ENCODE results near the gene NPPB. TPM values are rescaled to one million over a fixed set of nuclear protein-coding genes. Genes with fewer than 3 reads are reported as not detected.
"Not testable (repeated sequence)": the region's sequence is repeated elsewhere in the genome, so short reads cannot be mapped to it uniquely, and the experiment has no call there.

The NPPB gene
- 5.1 TPM for total RNA-seq
- long read RNA-seq, partial matches to known transcripts: 0 of 2 reads
- long read RNA-seq, other reads (novel, unspliced or antisense): 0 of 2 reads

DNA sequence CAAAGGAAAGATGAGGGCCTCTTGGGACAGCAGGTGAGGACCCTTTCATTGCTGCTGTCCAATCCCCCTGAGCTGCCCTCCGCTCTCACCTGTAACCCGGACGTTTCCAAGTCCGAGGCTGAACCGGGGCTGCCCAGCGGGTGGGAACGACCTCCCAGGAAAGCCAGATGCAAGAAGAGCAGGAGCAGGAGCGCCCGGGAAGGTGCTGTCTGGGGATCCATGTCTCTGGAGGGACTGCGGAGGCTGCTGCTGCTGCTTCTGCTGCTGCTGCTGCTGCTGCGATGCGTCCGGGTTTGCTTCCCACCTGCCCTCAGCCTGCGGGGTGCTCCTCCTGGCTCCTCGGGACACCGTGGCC lies at the start of gene NPPB:
NPPB (minus strand) TSS at position 333 of the 355 bp plus-strand sequence; CDS start at position 221, 112 bp downstream.
- DNase-seq: no peak
- intact Hi-C loops (cut with DNase I): no loop called here
- no peak for ATAC-seq (ENCODE audit: poor library complexity)

DNA sequence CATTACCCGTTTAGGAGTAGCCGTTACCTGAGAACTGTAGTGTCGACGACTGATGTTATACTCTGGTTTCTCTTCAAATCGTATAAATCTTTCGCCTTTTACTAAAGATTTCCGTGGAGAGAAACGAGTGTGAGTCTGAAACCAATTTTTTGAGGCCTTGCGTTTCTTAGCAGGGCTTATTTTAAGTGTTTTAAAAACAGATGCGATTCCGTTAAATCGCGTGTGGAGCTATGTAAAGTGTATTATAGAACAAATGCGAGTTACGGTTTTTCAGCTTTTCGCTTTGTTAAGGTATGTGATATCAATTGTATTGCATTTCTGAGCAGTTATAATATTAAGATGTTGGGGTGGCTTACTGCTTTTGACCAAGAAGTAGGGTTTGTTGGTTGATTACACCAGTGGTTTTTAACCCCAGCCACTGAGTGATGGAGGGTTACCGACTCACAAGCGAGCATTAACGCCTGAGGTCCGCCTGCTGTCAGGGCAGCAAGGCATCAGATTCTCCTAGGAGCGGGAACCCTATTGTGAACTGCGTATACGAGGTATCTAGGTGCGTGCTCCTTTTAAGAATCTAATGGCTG lies 49.4 kb upstream of the NPPB start:
- intact Hi-C loops (cut with DNase I): no loop called here
- DNase-seq: no peak

DNA sequence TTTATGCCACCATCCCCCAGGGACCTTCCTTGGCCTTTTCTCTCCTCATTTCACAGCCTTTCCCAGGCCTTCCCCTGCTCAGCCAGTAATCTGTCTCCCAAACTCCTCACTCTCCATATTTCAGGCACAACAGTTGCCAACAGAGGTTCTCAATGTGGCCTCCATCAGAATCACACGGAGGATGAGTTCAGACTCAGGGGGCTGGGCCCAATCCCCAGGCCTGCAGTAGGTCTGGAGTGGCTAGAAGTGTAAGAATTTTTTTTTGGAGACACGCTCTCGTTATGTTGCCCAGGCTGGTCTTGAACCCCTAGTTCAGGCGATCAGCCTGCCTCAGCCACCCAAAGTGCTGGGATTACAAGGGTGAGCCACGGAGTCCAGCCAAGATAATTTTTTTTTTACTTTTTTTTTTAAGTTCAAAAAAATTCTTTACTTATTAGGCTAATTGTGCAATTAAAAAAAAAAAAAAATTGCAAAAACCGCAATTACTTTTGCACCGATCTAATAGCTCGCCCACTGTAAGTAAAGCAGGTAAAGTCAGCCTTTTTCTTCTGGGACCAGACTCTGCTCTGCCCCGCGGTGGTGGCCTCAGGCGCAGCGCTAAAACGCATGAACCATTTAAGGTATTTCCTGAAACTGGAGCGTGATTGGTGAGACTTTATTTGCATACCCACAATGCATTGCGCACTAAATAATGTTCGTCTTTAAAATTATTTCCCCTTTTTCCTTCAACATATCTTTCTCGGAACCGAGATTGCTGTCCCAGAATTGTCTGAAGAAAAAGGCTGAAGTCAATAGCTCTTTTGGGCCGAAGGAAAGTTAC lies 48.7 kb upstream of the NPPB start:
- DNase-seq: peak; percentile 93
- peak; percentile 90 for ATAC-seq (ENCODE audit: poor library complexity)
- intact Hi-C loops (cut with DNase I): no loop called here

More for the DNA sequence above, 49.4 kb upstream of the NPPB start:
- ATAC-seq (ENCODE audit: poor library complexity): peak; percentile 83

DNA sequence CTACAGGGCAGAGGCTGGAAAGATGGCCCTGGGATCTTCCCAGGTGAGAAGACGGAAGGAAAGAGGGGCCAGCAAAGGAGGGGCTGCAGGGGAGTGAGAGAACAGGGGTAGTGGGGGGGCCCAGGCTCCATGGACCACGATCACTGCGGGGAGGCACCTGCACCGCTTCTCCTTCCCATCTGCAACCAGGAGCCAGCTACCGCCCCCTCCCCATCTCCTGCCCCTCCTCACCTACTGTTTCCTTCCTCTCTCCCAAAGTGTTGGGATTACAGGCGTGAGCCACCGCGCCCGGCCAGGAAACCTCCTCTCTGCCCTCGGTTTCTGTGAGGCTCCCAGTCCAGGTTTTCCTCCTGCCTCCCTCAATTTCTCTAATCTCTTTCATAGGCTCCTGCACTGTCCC lies 48.1 kb upstream of the NPPB start:
- intact Hi-C loops (cut with DNase I): no loop called here
- DNase-seq (no peak), ATAC-seq (ENCODE audit: poor library complexity) (no peak)

GRCh38 chr1:11904978-11905377 lies 46.2 kb upstream of the NPPB start:
- ATAC-seq (ENCODE audit: poor library complexity) (no peak), DNase-seq (no peak)
- intact Hi-C loops (cut with DNase I): no loop called here

DNA sequence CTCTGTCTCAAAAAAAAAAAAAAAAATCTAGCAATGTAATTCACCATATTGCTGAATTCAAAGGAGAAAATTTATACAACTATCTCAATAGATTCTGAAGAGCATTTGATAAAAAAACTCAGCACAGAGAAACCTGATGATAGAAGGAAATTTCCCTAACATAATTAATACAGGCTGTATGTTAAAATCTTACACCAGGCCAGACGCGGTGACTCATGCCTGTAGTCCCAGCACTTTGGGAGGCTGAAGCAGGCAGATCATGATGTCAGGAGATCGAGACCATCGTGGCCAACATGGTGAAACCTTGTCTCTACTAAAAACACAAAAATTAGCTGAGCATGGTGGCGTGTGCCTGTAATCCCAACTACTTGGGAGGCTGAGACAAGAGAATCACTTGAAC lies 45.4 kb upstream of the NPPB start:
- ATAC-seq (ENCODE audit: poor library complexity); intact Hi-C loops (cut with DNase I); DNase-seq: not testable (repeated sequence)

DNA sequence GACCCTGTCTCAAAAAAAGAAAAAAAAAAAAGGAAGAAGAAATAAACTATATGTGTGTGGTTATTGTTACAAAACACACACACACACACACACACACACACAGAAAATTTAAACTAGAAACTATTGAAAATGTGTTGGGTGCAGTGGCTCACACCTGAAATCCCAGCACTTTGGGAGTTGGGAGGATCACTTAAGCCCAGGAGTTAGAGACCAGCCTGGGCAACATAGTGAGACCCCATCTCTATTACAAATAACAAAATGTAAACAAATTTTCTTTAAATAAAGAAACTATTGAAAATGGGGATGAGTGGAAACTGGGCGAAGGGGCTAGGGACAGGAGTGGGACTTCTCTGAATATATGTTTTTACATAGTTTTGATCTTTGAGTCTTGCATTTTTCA lies 44.5 kb upstream of the NPPB start:
- DNase-seq (no peak), ATAC-seq (ENCODE audit: poor library complexity) (no peak)
- intact Hi-C loops (cut with DNase I): no loop called here

GRCh38 chr1:11901446-11901845 lies 42.7 kb upstream of the NPPB start:
- ATAC-seq (ENCODE audit: poor library complexity); intact Hi-C loops (cut with DNase I); DNase-seq: not testable (repeated sequence)

GRCh38 chr1:11898831-11899467 lies 40.2 kb upstream of the NPPB start:
- intact Hi-C loops (cut with DNase I): no loop called here

DNA sequence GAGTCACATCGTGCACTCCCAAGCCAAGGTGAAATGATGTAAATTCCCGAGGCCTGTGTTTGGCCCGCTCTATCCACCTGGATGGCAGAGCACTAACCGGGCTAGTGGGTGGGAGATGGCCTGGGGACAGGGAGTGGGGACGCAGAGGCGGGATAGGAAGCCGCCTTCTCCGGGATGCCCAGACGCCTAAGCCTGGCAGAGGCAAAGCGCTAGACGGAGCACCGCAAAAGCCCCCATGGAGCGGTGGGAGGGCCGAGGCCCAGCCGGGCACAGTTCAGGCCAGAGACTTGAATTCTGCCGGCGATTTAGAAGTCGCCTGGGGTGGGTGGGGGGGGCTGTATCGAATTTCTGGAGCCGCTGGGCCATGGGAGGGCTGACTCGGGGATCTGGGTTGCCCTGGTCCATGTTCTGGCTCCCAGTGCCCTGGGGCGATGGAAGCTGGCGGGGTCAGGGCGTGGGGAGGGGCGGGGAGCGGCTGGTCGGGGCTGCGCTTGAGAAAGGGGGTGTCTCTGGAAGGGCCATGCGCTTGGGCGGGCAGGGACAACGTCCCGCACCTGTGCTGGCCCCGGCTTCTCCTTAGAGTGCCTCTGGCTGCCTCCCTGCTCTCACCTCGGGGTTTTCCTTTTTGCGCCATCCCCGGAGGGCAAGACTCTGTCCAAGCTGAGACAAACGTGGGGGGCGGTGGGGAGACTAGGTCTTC lies 39.5 kb upstream of the NPPB start:
- intact Hi-C loops (cut with DNase I): no loop called here
- ATAC-seq (ENCODE audit: poor library complexity): no peak

More at GRCh38 chr1:11898831-11899467, 40.2 kb upstream of the NPPB start:
- no peak for DNase-seq
- no peak for ATAC-seq (ENCODE audit: poor library complexity)

GRCh38 chr1:11894501-11894900 lies 35.8 kb upstream of the NPPB start:
- intact Hi-C loops (cut with DNase I); DNase-seq; ATAC-seq (ENCODE audit: poor library complexity): not testable (repeated sequence)

More for the DNA sequence above, 39.5 kb upstream of the NPPB start:
- DNase-seq: no peak

DNA sequence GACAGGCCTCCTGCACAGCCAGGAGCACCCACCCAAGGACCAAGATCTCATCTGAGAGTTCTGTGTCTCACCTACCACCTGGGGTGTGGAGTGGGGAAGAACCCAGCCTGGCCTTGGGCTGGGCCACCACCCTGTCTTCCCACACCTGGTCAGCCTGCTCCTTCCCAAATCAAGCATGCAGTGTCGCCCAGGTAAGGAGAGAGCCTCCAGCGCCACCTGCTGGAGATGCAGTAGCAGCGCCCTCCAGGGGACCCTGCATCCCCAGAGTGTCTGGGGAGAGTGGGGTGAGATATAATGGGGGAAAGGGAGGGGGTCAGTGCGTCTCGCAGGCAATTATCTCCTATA lies 35.1 kb upstream of the NPPB start:
- intact Hi-C loops (cut with DNase I): loop anchor here (1.0 kb wide), 1 partner anchor 55 kb away; no protein-coding TSS in a partner anchor

GRCh38 chr1:11891433-11892186 lies 32.9 kb upstream of the NPPB start:
- DNase-seq: no peak
- ATAC-seq (ENCODE audit: poor library complexity): no peak
- intact Hi-C loops (cut with DNase I): no loop called here

More for the DNA sequence above, 35.1 kb upstream of the NPPB start:
- ATAC-seq (ENCODE audit: poor library complexity): peak; percentile 95
- peak; percentile 76 for DNase-seq

GRCh38 chr1:11888877-11889208 lies 30.1 kb upstream of the NPPB start:
- ATAC-seq (ENCODE audit: poor library complexity) (no peak), DNase-seq (no peak)
- intact Hi-C loops (cut with DNase I): no loop called here

DNA sequence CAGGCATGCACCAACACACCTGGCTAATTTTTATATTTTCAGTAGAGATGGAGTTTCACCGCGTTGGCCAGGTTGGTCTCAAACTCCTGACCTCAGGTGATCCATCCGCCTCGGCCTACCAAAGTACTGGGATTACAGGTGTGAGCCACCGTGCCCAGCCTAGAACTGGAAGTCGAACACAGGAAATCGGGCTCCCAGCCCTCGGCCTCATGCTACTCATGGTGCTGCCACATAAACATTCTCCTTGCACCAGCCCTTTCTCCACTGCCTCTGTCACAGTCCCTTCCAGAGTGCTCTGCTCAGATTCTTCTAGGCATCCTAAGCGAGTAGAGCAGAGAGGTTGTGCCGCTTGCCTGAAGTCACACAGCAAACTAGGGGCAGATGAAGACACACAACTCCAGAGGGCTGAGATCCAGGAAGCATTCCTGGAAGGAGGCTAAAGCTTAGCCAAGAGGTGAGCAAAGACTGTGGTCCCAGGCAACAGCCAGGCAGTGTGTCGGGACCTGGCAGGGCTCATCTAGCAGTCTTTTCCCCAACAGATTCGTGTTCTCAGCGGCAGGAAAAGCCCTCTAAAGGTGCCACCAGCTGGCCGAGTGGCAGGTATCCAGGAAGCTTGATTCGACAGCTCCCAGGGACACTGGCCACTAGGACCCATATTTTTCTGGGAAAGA lies 29.6 kb upstream of the NPPB start:
- DNase-seq: no peak
- intact Hi-C loops (cut with DNase I): no loop called here

GRCh38 chr1:11887666-11888007 lies 28.9 kb upstream of the NPPB start:
- no peak for ATAC-seq (ENCODE audit: poor library complexity)
- intact Hi-C loops (cut with DNase I): no loop called here
- DNase-seq: no peak

More for the DNA sequence above, 29.6 kb upstream of the NPPB start:
- ATAC-seq (ENCODE audit: poor library complexity): no peak

- DNase-seq: peak; percentile 82
- ATAC-seq (ENCODE audit: poor library complexity): peak; percentile 76
- intact Hi-C loops (cut with DNase I): no loop called here
These were observed 28.4 kb upstream of the NPPB start for GRCh38 chr1:11886986-11887665.

Data from Right ventricle myocardium superior (tissue), 1 donor.